Inflammatory macrophage treated with lipopolysaccharide for 1 hour (primary cell): Measurements from ENCODE around the gene PRKCE.
A peak's percentile ranks its signal among the peaks of the same experiment; 100 is the strongest.

Experiments used
- DNase-seq, 2 donors: peaks; one replicate each; pipeline ENCODE4 v3.0.0-alpha.2; 2020 to 2022

Gene PRKCE

DNA sequence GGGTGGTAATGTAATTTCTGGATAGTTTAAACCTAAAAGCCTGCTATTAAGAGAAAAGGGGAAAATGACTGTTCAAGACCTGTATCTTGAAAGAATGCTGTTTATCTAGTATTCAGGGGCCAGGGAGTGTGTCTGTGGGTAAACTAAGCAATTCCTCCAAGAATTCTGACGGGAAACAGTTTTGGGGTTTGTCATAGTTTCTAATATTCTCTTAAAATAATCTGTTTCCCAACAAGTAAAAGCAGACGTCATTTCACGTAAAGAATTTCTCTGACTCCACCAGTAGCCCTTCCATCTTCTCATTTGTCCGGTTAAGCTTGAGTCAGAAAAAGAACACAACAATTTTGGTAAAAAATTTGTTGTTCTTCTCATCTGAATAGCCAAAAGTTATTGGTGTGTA, 413.7 kb downstream of the PRKCE start:
- DNase-seq = no peak

DNA sequence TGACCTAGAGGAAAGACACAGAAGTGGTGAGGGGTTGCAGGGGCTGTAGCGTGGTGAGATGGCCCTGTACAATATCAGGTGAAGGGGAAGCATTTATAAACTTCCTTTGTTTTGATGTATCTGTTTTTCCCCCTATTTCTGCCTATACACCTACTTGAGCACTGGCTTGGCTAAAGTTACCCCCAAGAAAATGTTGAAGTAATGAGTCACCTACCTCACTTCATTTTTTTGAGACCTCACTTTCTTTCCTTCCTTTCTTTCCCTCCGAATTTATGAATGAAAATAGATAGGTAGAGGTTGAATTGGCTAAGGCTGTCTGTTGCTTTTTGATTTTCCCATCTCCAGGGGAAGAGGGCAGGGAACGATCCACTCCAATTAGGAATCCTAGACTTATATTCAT, 414.6 kb downstream of the PRKCE start:
- DNase-seq = no peak

DNA sequence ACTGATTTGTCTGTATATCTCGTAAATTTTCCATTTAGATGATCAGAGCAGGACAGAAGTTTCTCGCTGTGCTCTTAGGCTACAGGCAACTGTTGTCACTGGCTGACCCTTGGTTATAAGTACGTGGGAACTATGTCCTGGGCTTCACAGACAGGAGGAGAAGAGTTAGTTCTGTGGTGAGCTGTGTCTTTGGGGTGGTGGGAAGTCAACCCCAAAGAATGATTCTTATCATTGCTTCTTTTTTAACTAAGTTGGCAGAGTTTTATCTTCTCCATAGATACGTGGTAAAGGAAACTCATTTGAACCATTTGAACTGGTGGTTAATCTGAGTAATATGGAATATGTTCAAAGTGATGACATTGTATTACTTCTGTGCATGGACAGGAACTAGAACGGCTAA, 415.1 kb downstream of the PRKCE start:
- no peak for DNase-seq

DNA sequence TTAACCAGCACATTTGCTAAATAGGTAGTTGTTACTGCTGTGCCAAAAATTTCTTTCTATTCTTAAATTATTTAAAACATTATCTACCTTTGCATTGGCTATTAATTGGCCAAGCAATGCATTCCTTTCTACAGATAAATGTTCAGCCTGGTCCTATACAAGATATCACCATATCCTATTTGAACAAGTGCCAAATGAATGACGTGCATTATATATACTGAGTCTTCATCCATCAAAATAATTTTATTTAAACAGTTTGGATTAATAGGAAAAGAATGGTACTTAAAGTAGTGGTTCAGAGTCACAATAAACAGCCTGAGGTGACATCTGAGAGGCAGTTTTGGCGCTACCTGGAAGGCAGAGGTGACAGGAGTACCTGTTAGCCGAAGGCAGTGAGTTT, 415.6 kb downstream of the PRKCE start:
- DNase-seq = no peak

DNA sequence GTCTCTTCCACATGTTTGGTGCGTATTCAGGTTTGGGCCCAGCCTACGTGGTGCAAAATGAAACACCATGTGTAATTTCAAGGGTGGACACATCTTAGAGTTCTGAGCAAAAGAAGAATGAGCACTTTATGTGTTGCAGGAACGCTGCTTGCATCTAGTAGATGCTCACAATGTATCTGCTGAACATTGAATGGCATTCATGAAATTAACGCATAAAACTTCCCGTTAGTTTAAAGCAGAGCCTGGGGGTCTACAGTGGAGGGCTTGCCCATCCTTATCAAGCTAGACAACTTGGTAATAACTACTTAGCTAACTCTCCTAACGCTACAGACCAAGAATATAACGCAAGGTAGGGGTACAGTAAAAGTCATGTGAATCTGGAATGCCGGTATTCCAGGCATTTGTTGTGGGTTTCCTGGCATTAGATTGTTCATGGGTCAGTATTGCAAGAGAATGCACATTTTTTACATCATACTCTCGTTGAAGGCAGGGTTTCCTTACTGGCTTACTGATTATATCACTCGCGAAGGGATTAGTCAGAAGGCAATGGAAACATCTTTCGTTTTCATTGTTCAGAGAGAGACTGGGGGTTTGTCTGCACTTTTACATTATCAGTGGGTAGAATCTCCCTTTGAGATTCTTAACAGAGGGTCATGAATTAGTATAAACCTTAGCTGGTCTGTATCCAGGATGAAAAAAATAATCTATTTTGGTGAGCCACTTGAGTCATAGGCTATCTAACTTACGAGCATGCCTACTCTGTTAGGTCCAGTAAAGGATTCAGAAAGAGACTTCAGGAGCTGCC, 416.2 kb downstream of the PRKCE start:
- no peak for DNase-seq

DNA sequence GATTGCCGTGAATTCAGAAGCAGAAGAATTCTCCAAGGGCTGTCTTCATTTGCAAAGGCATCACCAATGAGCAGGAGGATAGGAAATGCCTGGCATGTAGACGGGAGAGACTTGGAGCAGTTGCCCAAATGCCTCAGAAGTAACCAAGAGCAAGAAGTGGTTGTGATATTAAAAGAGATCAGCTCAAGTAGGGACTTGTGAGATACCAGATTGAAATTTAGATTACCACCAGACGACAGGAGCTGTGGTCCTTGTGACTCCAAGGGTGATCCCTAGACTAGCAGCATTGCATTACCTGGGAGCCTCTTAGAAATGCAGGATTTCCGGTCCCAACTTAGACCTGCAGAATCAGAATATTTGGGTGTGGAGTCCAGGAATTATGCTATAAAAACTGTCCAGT, 417.2 kb downstream of the PRKCE start:
- no peak for DNase-seq

DNA sequence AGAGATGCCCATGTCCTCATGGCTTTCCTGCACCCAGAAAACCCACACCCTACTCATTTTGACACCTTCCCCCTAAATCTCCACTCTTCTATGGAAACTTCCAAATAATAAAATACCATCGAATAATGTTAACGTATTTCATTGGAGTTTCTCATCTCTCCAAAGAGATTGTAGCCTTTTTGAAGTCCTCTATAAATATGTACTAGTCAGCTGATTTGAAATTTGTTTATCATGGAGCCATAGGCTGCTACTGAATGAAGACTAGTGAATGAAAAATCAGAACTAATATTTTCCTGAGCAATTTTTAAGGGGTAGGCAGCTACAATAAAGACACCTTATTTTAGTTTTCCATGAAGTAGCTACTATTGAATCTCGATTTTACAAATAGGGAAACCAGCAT, 419.6 kb downstream of the PRKCE start:
- DNase-seq = no peak

DNA sequence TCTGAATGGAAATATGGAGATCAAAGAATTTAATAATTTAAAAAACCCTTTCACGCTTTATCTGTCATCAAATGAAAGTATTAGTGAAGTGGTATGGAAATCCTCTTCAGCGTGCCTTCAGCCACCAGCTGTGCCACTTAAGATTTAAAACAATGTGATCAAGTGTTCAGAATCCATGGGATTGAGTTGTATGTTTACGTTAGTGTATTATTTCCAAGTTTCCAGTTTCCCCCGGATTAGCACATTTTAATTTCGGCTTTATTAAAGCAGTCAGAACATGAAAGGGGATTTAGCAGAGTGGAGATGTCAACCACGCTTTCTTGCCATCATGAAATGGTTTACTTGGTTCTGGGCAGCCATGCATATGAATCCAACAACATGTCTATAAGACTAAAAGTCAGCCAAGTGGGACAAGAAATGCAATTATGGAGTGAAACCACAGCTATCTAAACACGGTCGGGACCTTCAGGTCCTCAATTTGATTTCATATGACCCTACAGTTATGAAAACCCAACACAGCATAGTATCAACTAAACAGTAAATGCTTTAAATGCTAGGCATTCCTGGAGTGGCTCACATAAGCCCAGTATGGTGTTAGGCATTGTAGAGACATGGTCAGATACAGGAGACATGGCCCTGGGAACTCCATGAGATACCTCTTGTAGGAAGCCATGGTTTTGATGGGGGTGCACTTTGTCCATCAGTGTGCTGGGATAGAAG, 420.8 kb downstream of the PRKCE start:
- no peak for DNase-seq

DNA sequence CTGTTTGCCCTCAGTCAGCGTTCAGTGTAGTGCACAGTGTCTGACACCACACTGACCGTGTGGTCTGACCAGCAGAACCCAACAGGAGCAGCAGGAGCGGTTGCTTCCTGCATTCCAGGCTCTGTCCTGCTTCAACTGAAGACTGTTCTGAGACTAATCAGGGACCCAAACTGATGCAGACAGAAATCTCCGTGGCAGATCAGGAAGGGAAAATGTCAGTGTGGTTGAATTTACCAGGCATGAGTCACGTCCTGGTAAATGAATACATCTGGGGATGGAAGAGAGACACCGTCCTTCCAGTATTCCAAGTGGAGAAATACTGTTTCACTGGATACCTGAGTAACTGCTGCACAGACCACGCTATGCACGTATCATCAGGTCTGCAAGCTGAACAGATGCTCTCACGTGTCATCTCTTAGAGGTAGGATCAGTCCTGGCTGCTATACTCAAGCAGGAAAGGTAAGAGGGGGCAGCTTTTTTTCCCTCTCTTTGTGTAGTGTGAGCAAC, 422.1 kb downstream of the PRKCE start:
- no peak for DNase-seq

DNA sequence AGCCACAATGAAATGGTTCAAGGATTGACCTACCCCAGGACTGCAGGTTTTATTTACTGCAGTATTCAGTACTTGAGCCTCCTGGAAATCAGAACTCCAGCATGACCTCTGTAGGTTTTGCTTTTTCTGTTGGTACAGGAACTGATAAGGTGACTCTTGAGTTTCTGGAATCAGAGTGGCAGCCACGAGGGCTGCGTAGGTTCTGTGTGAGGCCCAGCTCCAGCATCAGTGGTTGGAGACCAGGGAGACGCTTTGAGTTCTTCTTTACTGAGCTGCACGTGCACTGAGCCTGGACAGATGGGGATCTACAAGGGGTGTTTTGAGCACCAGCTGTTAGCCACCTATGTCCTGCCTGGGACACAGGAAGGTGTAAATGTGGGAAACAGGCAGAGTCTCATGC, 423.0 kb downstream of the PRKCE start:
- DNase-seq = no peak

DNA sequence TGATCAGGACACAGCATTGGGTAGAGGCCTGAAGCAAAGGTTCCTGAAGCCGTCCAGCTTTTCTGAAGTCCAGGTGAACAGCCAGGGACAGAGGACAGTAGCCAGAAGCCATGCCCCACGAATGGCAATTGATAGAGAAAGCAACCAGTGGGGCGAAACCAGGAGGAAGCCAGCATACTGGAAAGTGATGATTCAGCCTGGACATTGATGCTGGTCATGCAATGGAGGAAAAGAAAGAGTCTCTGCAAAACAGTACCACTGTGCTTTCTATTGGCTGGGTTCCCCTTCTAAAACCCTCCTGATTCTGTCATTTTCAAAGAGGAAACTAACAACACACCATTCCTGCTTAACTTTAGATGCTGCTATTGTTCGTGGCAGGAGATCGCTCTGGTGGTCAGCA, 424.4 kb downstream of the PRKCE start:
- DNase-seq = no peak

DNA sequence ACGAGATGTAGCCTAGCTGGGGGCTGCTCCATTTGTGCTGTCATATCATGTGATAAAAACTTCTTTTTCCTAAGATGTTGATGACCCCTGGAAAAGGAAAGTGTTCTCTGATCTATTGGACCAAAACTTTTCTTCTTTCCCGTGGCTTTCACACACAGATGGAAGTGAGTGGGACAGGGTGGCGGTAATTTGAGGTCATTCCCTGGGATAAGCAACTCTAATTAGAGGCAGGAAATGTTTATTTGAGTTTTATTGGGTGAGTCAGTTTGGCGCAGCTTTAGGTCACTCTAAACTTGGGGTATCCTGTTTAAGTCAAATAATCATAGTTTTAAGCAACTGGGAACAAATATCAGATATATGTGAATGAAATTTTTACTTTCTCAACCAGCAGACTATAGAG, 424.8 kb downstream of the PRKCE start:
- DNase-seq = no peak

DNA sequence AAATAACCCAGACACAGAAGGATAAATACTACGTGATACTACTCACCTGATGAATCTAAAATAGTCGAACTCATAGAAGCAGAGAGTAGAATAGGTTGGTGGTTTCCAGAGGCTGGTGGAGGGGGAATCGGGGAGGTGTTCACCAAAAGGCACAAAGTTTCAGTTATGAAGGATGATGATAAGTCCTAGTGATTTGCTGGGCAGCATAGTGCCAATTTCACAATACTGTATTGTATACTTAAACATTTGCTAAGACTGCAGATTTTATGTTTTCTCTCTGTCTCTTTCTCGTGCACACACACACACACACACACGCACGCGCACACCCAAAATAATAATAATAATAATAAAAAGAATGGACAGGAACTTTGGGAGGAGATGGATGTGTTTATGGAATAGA, 425.4 kb downstream of the PRKCE start:
- no peak for DNase-seq

DNA sequence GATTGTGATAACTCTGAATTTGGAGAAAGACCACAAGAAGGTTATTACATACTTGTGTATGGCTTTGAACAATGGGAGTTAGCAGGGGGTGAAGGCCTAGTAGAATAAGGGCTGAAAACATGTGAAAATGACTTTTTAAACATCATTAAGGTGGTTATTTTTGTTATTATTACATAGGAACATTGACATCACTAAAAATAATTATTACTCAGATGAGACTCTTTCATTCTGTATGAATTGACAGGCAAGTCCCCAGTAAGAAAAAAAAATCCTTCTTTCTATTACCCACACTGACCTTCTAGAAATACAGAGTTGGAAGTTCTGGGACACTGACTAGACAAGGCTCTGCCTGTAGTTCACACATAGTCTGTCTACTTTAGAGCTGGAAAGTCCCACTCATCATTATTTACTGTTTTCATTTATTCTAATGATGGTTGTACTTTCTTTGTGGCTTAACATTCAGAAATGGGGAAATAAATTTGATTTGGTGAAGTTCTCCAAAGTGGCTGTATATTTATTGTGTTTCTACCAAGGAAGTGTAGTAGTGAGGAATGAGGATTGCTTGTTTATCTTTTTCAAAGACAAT, 426.1 kb downstream of the PRKCE start:
- DNase-seq = peak in 1 of 2 donors; percentile 22

DNA sequence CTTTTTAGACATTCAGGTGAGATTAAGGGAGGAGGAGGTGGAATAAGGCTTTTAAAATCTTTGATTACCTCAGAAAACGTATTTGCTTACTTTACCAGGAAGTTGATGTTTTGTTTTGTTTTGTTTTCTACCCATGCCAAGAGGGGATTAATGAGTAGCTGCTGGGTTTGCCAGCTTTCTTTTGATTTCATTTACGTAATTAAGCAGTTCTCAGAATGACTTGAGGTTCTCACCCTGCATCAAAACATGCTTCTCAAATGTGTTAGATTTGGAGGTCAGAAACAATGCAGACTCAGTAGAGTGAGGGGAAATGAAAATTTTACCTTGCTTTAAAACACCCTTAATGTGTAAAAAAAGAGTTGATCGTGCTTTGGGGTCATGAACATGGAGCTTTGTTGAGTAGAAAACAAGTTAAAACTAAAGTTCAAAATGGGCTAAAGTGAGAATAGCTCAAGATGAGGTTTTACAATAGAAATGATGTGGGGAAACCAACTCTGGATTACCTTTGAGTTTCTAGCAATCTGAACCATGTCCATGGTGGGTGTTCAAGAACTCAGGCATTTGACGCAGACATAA, 428.6 kb downstream of the PRKCE start:
- no peak for DNase-seq

DNA sequence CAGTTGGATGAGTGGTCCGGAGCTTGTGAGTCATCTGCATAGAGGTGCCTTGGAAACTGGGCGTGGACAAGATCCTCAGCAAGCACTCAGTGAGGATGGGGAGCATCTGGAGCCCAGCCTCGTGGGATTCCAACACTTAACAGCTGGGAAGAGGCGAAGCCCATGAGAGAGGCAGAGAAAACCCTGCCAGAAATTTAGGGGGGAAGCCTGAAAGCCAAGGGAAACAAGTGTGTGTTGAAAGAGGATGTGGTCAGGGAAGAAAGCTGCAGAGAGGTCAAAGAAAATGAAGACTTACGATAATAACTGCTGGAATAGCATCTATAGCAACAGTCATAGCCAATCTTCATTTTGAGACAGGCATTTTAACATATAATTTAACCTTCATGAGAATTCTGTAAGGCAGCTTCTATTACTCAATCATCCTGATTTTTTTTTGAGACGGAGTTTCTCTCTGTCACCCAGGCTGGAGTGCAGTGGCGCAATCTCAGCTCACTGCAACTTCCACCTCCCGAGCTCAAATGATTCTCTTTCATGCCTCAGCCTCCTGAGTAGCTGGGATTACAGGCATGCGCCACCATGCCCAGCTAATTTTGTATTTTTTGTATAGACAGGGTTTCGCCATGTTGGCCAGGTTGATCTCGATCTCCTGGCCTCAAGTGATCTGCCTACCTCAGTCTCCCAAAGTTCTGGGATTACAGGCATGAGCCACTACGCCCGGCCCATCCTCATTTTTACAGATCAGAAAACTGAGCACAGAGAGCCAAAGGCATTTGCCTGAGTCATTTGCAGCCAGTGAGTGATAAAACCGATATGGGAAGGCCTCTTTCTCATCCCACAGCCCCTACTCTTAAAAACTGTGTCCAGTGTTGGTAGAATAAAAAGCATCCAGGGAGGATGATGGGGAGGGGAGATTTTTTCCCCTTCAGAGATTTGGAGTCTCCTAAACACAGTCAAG, 431.3 kb downstream of the PRKCE start:
- DNase-seq = peak; percentile 53 to 61

DNA sequence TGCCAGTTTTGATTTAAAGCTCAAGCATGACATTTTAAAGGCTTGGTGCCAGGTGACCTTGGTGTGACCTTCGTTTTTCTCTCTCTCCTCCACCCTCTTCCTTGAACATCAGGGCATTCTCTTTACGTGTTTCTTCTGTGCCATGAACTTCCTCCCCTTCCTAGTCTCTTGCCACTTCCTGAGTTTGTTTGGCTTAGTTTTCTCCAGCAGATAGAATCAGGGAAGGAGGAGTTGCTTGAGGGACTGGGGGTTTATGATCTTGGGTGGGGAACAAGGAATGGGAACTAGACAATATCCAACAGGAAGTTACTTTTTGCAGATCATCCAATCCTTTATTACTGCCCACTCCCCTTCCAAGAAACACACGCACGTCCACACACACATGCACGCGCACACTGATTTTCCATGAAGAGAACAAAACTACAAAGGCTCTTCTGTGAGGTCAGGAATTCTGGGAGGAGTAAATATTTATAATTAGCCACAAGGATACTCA, 435.1 kb downstream of the PRKCE start:
- no peak for DNase-seq

DNA sequence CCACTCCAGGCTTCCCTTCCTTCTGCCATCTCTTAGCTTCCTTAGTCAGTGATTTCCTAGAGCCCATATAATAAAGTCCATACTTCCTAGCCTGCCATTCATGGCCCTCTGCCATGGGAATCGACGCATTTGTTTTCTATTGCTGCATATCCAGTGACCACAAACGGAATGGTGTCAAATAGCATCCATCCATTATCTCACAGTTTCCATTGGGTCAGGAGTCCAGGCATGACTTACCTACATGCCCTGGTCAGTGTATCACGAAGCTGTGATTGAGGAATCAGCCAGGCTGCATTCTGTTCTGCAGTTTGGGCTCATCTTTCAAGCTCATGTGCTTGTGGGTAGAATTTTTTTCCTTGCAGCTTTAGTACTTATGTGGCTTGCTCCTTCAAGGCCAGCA, 436.0 kb downstream of the PRKCE start:
- DNase-seq = no peak

DNA sequence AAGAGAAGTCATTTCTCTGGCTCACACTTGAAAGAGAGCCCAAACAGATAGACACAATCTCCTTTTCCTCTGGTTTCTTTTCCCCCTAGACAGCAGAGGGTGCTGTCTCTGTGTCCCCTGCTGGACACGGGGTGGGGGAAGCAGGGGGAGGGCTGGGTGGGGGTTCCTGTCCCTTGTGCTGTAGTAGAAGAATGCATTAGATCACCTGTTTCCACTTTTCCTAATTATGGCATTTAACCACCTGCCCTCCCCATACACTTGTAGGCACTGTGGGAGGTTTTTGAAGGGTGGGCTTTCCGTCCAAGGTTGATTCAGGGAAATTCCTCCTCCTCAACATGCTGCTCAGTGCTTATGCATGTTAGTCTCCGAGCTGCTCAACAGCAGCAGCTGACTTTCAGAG, 439.5 kb downstream of the PRKCE start:
- no peak for DNase-seq

DNA sequence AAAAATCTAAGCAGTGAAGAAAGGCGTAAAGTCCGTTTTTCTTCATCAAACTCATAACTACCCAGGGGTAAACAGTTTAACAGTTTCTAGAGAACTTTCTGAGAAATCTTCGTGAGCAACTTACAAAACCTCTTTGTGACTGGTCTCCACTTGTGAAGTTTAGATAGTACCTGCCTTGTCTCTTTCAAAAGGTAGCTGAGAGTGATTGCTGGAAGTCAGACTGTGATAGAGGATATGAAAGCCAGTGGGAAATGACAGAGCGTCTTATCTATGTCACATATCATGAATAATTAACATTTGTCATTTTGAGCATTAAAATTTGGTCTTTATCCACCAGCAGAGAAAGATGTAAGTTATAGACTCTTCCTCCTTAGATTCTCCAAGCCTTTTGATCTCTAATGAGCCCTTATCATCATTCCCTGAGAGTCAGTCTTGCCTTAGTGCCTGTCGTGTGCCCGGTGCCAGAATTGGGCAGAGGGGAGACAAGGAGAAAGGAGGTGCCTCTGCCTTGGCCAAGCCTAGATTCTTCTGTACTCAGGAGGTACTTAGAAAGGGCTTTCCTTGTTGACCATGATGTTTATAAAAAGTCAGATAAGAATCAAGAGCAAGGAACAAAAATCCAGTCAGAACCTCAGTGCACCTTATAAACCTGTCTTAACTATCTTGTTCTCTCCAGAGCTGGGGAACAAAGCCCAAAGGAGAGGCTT, 440.6 kb downstream of the PRKCE start:
- DNase-seq = no peak

DNA sequence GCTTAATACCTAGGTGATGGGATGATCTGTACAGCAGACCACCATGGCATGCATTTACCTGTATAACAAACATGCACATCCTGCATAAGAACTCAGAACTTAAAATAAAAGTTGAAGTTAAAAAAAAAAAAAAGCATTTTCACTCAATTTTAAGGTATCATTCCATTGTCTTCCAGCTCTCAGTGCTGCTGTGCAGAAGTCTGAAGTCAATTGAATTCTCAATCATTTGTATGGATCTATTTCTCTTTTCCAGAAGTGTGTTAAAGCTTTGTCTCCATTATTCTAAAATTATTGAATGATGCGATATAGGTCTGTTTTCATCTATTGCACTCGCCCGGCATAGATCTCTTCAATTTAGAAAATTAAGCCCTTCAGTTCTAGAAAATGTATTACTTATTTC, 443.2 kb downstream of the PRKCE start:
- DNase-seq = no peak

DNA sequence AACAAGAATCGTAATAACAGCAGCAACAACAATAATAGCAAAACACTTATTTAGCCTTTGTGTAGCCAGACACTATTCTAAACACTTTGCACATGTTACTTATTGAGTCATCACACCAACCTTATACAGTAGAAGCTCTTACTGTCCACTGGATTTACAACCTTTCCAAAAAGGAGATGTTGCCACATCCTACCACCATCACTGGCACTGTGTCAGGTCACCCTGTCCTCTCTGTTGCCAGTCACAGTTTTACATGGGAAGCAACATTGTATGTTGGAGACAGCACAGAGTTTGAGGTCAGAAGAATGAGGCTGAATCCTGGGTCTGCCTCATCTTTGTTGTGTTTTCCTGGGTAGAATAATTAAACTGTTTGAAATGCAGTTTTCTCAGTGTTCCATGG, 444.4 kb downstream of the PRKCE start:
- peak in 1 of 2 donors; percentile 17 for DNase-seq
